Activated CD8-positive, alpha-beta memory T cell treated with anti-CD3 and anti-CD28 coated beads for 1 hour (primary cell): Measurements from ENCODE around the gene KRCC1.

Experiments used
- DNase-seq, 2 donors: peaks; one replicate each; pipeline ENCODE4 v3.0.0-alpha.2; 2020; ENCODE audit warnings: low read depth in 1 of 2; ENCODE audit errors: extremely low read depth in 1 of 2

Gene KRCC1

GRCh38 chr2:88078643-88079172, 23.1 kb upstream of the KRCC1 start:
- DNase-seq = no peak

DNA sequence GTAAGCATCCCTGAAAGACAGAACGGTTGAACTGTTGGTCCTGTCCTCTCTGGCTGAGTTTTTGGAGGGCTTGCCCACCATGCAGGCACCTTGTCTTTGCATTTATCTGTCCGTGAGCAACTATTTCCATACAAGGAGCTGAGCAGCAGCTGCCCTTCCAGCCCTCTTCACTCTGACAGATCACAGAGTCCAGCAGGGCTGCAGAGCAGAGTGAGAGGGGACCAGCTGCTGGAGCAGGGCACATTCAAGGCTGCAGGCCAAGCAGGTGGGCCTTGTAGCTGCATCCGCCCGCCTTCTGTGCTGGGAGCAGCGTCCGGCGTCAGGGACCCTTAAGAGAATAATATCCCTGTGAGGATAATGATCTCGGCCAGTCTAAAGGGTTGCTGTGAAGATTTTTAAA, 21.5 kb upstream of the KRCC1 start:
- no peak for DNase-seq

DNA sequence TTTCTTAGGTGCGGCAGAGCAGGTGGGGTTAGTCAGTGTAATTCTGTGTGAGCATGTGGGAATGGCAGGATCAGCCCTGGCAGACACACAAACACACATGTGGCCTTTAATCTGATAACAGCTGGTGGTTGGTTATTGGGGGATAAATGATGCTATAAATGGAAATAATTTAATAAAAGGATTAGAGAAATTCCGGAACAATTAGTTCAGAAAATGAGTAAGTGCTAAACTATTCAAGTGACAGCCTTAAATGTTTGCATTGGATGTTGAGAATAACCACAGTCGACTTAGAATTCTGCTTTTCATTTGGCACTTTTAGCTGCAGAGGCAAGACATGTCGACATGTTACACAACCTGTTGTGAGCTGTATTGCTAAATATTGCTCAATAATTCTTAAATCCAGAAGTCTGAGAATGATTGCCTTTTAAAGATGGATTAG, 19.3 kb upstream of the KRCC1 start:
- no peak for DNase-seq

DNA sequence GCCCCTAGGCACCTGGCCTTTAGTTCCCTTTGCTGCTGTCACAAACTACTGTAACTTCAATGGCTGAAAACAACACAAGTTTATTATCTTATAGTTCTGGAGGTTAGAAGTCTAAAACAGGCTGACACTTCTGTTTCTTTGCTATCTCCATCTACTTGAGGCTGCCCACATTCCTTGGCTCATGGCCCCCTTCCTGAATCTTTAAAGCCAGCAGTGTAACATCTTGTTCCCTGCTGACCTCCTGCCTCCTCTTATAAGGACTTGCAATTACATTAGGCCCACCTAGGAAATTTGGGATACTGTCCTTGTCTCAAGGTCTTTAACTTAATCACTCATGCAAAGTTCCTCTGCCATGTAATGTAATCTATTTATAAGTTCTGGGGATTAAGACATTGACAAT, 18.6 kb upstream of the KRCC1 start:
- DNase-seq = no peak

DNA sequence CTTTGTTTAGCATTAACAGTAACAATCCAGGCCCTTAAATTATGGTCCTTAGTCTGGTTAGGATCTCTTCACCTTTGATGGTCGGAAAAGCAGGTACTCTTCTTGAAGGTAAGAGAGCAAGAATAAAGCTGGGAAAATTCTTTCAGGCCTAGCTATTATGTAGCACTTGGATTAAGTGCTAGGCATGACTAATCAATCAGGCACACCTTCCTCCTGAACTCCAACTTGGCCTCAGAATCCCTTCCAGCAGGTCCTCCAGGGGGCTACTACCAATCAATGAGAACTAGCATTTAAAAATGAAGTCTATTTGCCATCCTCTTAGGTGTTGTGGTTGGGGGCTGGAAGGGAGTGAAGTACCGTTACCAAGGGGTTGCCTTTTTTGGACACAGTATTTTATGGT, 15.8 kb upstream of the KRCC1 start:
- DNase-seq = no peak

DNA sequence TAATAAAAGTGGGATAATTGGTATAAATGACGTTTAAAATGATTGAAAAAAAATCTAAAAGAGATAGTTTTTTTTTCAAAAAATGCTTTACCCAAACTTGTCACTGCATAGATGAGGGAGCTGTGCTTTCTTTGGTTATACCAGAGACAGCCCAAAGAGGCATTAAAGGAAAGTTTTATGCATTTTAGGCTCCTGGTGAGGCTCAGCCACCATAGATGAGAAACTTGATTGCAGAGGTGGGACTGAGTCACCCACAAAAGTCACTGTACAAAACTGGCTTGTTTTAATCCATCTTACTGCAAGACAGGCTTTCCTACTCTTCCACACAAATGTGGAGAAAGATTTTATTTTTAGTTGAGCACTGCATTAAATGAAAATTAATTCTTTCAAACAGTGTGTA, 14.5 kb upstream of the KRCC1 start:
- no peak for DNase-seq

DNA sequence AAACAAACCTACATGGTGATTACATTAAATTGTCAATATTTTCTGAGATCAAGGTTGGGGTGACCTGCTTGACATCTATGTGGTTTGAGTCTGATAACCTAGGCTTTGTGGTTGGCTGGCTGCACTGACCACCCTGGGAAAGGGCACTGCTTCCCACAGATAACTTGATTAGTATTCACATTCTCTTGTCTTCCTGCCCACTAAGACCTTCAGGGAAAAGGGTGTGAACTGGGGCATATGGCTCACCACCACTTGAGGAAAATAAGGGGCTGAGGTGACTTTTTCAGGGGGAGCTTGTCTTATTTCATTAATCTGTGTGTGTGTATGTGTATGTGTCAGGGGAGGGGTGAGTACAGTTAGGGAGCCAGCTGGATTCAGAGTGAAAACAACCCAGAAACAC, 13.5 kb upstream of the KRCC1 start:
- no peak for DNase-seq

DNA sequence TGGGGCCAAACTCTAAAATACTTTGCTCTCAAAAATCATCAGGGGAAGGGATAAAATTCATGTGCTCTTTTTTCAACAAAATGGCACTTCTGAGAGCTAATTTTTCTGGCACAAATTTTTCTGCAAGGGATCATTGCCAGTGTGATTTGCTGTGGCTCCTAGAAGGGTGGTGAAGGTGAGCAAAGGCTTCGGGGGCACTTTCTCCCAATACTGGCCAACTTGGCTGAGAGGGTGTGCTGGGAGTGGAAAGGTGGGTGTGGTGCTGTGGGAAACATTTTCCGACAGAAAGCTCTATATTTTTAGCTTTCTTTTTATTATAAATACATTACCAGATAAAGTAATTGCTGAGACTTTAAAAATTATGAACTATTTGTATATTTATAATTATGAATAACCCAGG, 12.5 kb upstream of the KRCC1 start:
- DNase-seq = no peak

GRCh38 chr2:88067598-88067997, 12.0 kb upstream of the KRCC1 start, which contains the start of gene SMYD1:
Gene SMYD1, plus strand, starts transcription at chr2:88067825. Its CDS starts 40 bp downstream, at chr2:88067865.
- no peak for DNase-seq

DNA sequence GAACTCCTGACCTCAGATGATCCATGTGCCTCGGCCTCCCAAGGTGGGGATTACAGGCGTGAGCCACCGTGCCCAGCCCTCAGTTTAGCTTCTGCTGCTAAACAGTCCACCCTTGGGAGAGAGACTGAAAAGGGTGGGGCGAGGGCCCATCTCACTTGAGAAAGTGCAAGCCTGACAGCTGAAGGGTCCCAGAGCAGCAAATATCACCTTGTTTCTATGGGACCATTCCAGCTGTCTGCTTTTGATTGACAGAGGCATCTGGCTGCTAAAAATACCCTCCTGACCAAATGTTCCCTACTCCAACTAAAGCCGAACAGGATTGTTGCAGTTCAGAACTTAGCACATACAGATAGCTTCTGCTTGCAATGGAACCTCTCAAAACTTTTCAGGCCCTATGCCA, 11.6 kb upstream of the KRCC1 start:
- no peak for DNase-seq

DNA sequence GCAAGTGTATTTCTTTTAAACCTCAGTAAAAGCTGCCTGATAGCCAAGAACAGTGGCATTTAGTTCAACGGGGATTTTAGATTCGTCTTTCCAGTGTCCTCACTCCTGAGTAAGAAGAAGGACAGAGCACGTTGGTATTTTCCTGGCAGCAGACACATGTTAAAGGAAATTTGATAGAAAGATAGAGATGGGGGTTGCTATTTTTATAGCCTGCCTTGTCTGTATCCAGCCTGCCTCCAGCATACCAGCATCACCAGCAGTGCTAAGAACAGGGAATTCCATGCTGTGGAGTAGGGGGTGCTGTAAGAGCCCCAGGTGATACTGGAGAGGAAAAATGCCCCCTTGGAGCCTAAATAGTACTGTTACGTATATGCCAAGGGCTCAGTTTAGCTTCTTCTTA, 11.0 kb upstream of the KRCC1 start:
- no peak for DNase-seq

DNA sequence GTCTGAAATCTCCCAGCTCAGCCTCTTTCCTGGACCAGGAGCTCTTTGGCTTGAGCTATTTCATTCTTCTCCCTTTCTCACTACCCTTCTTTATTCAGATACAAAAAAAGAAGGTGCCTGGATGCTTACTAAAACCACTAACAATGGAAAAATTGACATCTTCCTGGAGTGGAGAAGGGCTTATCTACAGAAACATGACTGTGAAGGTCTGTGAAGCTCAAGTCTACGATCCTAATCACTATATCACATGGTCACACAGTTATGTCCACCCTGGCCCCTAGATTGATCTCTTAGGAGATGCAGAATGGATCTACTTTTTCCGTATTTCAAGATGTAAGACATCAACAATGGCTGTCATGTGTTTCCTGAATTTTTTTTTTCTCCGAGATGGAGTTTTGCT, 5.7 kb upstream of the KRCC1 start:
- DNase-seq = no peak

DNA sequence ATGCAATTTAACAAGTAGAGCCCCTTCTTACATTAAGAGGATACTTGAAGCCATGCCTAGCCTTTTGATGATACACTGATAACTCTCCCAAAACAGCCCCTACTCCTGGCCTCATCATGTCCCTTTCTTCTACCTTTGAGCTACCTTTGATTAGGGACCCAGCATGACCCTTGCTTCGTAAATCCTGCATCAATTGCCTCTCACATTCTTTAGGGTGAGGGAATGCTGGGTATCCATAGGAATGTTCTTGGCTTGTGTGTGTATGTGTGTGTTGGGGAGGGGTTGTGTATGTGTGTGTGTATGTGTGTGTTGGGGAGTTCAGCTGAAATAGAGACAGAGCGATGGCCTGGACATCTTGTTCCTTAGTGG, 5.3 kb upstream of the KRCC1 start:
- no peak for DNase-seq

DNA sequence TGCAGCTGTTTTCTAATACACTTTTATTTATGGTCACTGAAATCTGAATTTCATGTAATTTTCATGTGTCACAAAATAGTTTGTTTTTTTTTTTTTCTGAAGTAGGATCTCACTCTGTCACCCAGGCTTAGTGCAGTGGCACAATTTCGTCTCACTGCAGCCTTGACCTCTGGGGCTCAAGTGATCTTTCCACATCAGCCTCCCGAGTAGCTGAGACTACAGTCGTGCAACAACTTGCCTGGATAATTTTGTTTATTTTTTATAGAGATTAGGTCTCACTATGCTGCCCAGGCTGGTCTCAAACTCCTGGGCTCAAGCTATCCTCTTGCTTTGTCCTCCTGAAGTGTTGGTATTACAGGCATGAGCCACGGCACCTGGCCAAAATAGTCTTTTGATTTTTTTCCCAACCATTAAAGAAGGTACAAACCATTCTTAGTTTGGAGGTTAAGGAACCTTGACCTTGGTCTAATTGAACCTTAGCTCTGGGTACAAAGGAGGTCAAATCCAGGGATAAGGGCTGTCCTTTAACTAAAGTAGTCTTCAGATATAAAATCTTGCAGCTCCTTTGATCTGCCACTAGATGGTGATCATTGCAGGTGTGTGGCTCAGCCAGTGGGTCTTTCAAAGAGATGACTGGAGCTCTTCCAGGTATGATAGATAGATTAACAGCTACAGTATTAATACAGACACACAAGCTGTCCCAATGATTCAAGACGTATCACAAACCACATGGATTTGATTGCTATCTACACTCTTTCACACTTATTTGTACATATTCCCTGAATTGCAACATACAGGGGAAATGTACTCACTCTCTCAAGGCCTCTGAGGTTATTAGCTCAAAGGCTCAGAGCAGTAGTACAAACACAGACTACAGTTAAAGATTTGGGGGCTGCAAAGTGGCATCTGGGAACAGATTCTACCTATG, 4.7 kb upstream of the KRCC1 start:
- DNase-seq = no peak

DNA sequence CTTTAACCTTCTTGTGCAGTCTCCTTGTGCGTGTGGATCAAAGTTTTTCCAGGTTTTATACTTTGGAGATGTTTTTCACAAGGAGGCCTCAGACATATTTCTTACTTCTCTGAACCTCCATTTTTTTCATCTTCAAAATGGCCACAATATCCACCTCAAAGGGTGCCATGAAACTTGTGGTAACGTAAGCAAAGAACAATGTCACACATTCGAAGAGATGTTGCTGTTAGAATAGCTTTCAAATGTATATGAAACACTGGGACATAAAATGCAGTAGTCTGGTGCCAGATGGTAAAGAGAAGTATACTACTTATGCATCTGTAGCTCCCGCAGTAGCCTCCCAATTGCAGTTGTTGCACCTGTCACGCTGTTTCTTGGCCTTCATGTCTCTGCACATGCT, 2.6 kb upstream of the KRCC1 start:
- no peak for DNase-seq

DNA sequence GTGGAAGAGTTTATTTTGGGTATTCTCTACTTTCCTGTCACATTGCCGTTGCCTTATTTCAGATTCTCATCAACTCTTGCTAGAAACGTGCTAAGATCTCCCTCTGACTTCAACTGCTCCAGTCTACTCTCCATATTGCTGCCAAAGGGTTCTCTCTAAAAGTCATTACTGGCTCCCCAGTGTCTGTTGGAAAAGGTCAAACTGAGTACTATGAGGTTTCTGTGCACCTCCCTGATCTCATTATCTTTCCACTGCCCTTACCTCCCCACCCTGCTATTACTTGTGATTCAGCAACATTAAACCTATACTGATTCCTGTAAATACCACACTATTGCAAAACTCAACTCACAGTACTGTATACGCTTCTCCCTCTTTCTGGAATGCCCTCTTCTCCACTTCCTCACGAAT, 1.9 kb upstream of the KRCC1 start:
- DNase-seq = no peak

DNA sequence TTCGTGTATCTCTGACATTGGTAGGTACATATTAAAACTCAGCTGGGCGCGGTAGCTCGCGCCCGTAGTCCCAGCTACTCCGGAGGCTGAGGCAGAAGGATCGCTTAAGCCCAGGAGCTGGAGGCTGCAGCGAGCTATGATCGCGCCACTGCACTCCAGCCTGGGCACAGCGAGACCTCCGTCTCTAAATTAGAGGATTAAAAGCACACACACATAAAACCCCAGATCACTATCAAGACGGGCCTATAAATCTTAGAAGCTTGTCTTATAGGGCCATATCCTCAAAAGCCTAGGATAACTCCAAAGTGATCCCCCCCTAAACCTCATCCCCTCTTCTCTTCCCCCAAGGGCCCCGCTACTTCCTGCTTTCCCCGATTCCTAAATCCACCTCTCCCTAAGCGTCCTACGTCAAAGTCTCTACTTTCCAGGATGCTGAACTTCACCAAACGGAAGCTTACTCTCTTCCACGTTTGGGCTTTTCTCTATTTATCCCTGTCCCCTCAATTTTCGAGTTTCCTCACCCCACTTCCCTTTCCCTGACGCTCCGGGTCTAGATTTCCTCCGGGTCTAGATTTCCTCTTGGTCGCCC, 707 bp downstream of the KRCC1 start:
- no peak for DNase-seq

- DNase-seq = no peak
Observed at GRCh38 chr2:88053934-88054781, 1.4 kb downstream of the KRCC1 start.

DNA sequence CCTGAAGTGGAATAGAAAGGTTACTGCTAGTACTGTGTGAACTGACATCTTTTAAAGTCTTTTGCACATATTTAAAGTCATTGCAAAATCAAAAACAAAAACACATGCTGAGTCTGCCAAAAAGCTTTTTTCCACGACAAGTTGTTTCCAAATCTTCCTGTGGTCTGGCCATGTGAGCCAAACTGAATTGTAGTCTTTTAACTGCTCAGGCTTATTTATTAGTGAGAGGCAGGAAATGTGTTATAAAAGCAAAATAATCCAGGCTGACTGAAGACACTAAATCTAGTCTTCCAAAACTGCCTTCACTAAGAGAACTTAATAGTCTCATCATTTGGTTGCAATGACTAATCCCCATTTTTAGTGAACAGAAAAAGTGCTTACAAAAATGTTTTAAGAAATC, 2.3 kb downstream of the KRCC1 start:
- no peak for DNase-seq

DNA sequence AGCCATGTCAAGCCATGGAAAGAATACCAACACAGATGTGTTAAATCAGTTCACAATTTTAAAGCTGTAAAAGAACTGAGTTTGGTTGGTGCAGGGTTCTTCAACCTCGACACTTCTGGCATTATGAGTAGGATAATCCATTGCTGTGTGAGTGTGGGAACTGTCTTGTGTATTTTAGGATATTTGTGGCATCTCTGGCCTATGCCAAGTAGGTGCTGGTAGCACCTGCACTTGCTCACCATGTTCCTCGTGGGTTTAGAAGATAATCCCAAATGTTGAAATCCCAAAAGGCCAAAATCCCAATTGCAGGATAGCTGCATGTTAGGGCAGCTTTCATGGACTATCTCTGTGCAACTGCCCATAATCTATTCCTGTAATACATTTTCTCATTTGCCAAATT, 3.8 kb downstream of the KRCC1 start:
- no peak for DNase-seq

DNA sequence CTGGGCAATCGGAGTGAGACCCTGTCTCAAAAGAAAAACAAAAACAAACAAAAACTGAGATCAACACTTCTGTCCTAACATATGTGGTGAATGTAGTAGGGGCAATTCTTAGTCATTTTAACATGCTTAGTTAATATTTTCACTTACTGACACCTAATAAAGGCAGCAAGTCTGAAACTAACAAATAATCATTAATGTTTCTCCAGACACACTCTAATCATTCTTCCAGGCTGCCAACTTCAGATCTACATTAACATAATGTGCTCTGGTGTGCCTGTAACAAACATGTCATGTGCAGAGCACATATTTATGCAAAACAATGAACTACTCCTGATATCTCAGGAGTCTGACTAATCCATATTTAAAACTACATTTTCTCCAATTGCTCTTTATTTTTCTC, 6.0 kb downstream of the KRCC1 start:
- no peak for DNase-seq
